Thoracic aorta (tissue), 2 donors: ENCODE measurements around the gene FBXO44. TPM values are rescaled to one million over a fixed set of nuclear protein-coding genes. Genes with fewer than 3 reads are reported as not detected.

Experiments
- ATAC-seq: fragments of 150-250 bp; one replicate; pipeline ENCODE4 v1.8.0; 2017; ENCODE audit warnings: low read depth; ENCODE audit not compliant: insufficient number of reproducible peaks, low FRiP score
- DNase-seq: peaks from one replicate; pipeline ENCODE4 v3.0.0-alpha.2; 2020; ENCODE audit warnings: low spot score
- H3K27ac ChIP-seq, 2 donors: fragments of 200-600 bp; sonication (generic); 1 replicate in 1 of 2; 2 replicates in 1 of 2; pipeline ENCODE4 v1.5.1; 2016; ENCODE audit warnings: mild to moderate bottlenecking in 2 of 2, moderate library complexity in 2 of 2
- H3K27me3 ChIP-seq: fragments of 200-600 bp; sonication (generic); replicated peaks from 2 replicates; pipeline ENCODE4 v1.6.0; 2016; ENCODE audit warnings: mild to moderate bottlenecking; ENCODE audit not compliant: insufficient read depth
- H3K36me3 ChIP-seq: fragments of 200-600 bp; sonication (generic); one replicate; pipeline ENCODE4 v1.5.1; 2016
- H3K4me1 ChIP-seq, 2 donors: fragments of 200-600 bp; sonication (generic); 1 replicate in 1 of 2; 2 replicates in 1 of 2; pipeline versions ENCODE4 v1.5.1 to v1.6.0; 2016; ENCODE audit warnings: low read depth in 2 of 2, mild to moderate bottlenecking in 1 of 2; ENCODE audit not compliant: control insufficient read depth in 1 of 2
- H3K4me3 ChIP-seq: fragments of 200-600 bp; sonication (generic); 2 replicates; pipeline ENCODE4 v1.5.1; 2016; ENCODE audit warnings: mild to moderate bottlenecking
- H3K9me3 ChIP-seq: fragments of 200-600 bp; sonication (generic); 2 replicates; pipeline ENCODE4 v1.5.1; 2016
- CTCF ChIP-seq: fragments of 200-600 bp; sonication (generic); IDR thresholded peaks from one replicate; pipeline ENCODE4 v1.5.1; 2019; ENCODE audit warnings: antibody characterized with exemption
- total RNA-seq, 2 donors: library from RNA; depleted of rRNA; stranded (reverse); fragments of >200 nt; gene quantifications; one replicate each; pipeline versions ENCODE4 v1.1.0 to v1.2.3, GENCODE V29; 2016

The FBXO44 gene
- total RNA-seq, 2 donors from 2014 or later, result 21.9 to 35.2 TPM

DNA sequence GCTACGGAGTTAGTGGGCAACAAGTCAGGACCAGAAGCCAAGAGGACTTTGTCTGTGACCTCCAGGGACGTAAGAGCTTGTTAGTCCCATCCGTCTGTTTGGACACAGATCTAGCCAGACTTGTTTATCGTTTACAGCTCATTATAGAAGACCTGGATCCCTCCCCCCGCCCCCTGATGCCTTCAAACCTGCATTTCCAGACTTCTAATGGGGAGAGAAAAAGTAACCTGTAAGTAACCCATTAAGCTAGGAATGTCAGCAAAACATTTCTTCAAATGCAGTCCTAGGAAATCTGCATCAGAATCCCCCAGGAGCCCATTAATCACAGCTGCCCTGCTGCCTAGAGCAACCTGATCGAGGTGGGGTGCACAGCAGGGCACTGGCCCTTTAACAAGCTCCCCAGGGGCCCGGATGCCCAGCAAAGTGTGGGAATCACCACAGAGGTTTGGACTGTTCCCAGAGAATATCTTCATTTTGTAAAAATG lies 27.7 kb downstream of the FBXO44 start:
- no peak overlapping the region for H3K27ac ChIP-seq
- no peaks in the 10 kb centered on the region for H3K9me3 ChIP-seq
- no peak overlapping the region for H3K4me3 ChIP-seq
- no peak for DNase-seq
- H3K4me1 ChIP-seq, result peaks cover 8 to 22% of the 10 kb centered on the region in 2 donors
- no peaks in the 10 kb centered on the region for H3K27me3 ChIP-seq
- H3K36me3 ChIP-seq, result no peaks in the 10 kb centered on the region
- no peak for TF ChIP-seq CTCF
- ATAC-seq, result no peak

DNA sequence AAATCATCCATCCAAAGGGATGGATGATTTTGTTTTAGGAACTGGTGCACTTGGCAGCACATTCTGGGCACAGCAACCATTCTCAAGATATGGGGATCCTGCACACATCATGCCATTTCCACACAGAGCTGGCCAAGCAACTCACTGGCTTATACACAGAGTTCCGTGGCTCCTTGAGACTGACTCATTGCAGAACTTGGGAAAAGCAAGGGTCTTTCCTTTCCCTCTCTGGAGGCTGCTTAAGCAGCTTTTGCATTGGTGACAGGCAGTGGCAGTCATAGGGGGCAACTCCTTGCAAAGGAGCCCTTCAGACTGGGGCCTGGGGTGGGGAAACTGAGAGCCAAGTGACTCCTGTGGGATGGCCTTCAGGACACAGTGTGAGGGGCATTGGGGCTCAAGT lies 28.1 kb downstream of the FBXO44 start:
- Histone ChIP-seq H3K36me3 (no peaks in the 10 kb centered on the region), H3K9me3 (no peaks in the 10 kb centered on the region), H3K4me3 (no peak overlapping the region), H3K27me3 (no peaks in the 10 kb centered on the region), H3K4me1 (peaks cover 8 to 22% of the 10 kb centered on the region in 2 donors), H3K27ac (no peak overlapping the region)
- no peak for TF ChIP-seq CTCF
- ATAC-seq, result no peak
- no peak for DNase-seq

- Histone ChIP-seq H3K27me3 (no peaks in the 10 kb centered on the region), H3K9me3 (no peaks in the 10 kb centered on the region), H3K4me3 (no peak overlapping the region), H3K4me1 (peaks cover 8 to 22% of the 10 kb centered on the region in 2 donors), H3K27ac (no peak overlapping the region), H3K36me3 (no peaks in the 10 kb centered on the region)
- ATAC-seq, result no peak
- no peak for DNase-seq
- TF ChIP-seq CTCF, result no peak
These were observed 29.4 kb downstream of the FBXO44 start for GRCh38 chr1:11684070-11684469.

DNA sequence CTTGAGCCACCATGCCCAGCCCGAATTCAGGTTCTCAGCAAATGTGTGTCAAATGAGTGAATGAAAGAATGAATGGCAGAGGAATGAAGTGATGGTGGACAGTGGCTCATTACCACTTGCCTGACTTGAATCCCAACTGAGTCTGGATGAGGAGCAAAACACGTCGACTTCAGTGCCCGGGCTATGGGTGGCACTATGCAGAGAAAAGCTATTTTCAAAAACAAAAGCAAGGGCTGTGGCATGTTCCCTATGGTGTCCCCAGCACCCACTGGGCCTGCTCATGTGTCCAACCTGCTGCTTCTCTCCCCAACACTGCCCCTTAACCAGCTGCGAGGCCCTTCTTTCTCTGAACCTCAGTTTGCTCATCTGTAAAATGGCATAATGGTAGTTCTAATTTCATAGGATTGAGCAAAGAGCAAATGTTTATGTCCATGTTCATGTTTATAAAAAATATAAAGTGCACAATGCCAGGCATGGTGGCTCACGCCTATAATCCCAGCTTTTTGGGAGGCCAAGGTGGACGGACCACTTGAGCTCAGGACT lies 30.6 kb downstream of the FBXO44 start:
- Histone ChIP-seq H3K4me3 (no peak overlapping the region), H3K27me3 (no peaks in the 10 kb centered on the region), H3K36me3 (no peaks in the 10 kb centered on the region), H3K4me1 (peaks cover 0 to 13% of the 10 kb centered on the region in 2 donors), H3K9me3 (no peaks in the 10 kb centered on the region), H3K27ac (no peak overlapping the region)
- TF ChIP-seq CTCF, result no peak
- ATAC-seq, result no peak
- no peak for DNase-seq

- Histone ChIP-seq H3K36me3 (no peaks in the 10 kb centered on the region), H3K9me3 (no peaks in the 10 kb centered on the region), H3K4me3 (no peak overlapping the region), H3K4me1 (peaks cover 7 to 23% of the 10 kb centered on the region in 2 donors), H3K27me3 (peaks cover 8% of the 10 kb centered on the region), H3K27ac (no peak overlapping the region)
- DNase-seq, result no peak
- TF ChIP-seq CTCF, result no peak
- ATAC-seq, result no peak
These were observed 33.8 kb downstream of the FBXO44 start for GRCh38 chr1:11688506-11688905.
